Heart right ventricle (tissue), 16 donors: ENCODE measurements around the gene MEDAG. TPM values are rescaled to one million over a fixed set of nuclear protein-coding genes. Genes with fewer than 3 reads are reported as not detected.

Source experiments
- ATAC-seq, 8 donors: fragments of 200-7000 bp; cut with Tn5 transposase; one replicate each; pipeline ENCODE4 v1.9.1; 2020; ENCODE audit warnings: mild to moderate bottlenecking in 8 of 8, moderate library complexity in 8 of 8, moderate number of reproducible peaks in 1 of 8
- DNase-seq, 2 donors: peaks; one replicate each; pipeline ENCODE4 v3.0.0-alpha.2; 2020
- H3K27ac ChIP-seq, 10 donors: fragments of 200-600 bp; sonication (generic) in 2 of 10; one replicate each; pipeline versions ENCODE4 v1.5.0 to v1.8.0; 2020 to 2022; ENCODE audit warnings: mild to moderate bottlenecking in 3 of 10
- H3K27me3 ChIP-seq, 7 donors: fragments of 200-600 bp; one replicate each; pipeline ENCODE4 v1.8.0; 2021 to 2022; ENCODE audit warnings: mild to moderate bottlenecking in 2 of 7
- H3K36me3 ChIP-seq, 9 donors: fragments of 200-600 bp; sonication (generic) in 1 of 9; one replicate each; pipeline versions ENCODE4 v1.5.0 to v1.8.0; 2020 to 2022; ENCODE audit warnings: mild to moderate bottlenecking in 2 of 9
- H3K4me1 ChIP-seq, 9 donors: fragments of 200-600 bp; sonication (generic) in 1 of 9; one replicate each; pipeline versions ENCODE4 v1.5.0 to v1.8.0; 2020 to 2022; ENCODE audit warnings: mild to moderate bottlenecking in 4 of 9
- H3K4me3 ChIP-seq, 10 donors: fragments of 200-600 bp; sonication (generic) in 2 of 10; one replicate each; pipeline versions ENCODE4 v1.5.0 to v1.8.0; 2020 to 2022; ENCODE audit warnings: mild to moderate bottlenecking in 7 of 10, moderate library complexity in 2 of 10
- H3K9me3 ChIP-seq, 11 donors: fragments of 200-600 bp in 10 of 11; sonication (generic) in 2 of 11; one replicate each; pipeline versions ENCODE4 v1.5.0 to v1.8.0; 2013 to 2022; ENCODE audit warnings: mild to moderate bottlenecking in 2 of 11, control low read depth in 1 of 11, moderate library complexity in 1 of 11
- CTCF ChIP-seq, 9 donors: fragments of 200-600 bp; sonication (generic) in 2 of 9; IDR thresholded peaks; one replicate each; pipeline versions ENCODE4 v1.5.0 to v1.8.0; 2021 to 2022; ENCODE audit warnings: antibody characterized with exemption in 9 of 9, mild to moderate bottlenecking in 5 of 9, moderate library complexity in 1 of 9
- WGBS, 2 donors: extraction: QIAGEN DNeasy Blood & Tissue Kit; methylation state at CpG; one replicate each; pipeline ENCODE4 v1.1.7; 2013; ENCODE audit warnings: inconsistent platforms in 1 of 2; 5-methylcytosine and 5-hydroxymethylcytosine counted together
- intact Hi-C, 10 donors: fragments of 100-400 bp; cut with DNase I; formaldehyde crosslinking; loops; one replicate each; pipeline versions ENCODE4 v1.11.1 to v1.14.2; 2022
- polyA plus RNA-seq, 2 donors: library from polyadenylated mRNA; stranded (reverse); fragments of 200-250 nt; gene quantifications; one replicate each; pipeline ENCODE4 v1.2.3, GENCODE V29; 2013
- total RNA-seq, 10 donors: library from RNA; stranded (reverse); fragmentation: NEBNext Ultra II Directional in 3 of 10; extraction: Animal tissue kit (Norgen Biotek cat#: 25700) in 3 of 10; gene quantifications; one replicate each; pipeline versions ENCODE4 v1.2.1 to v1.2.4, GENCODE V29; 2021 to 2023
- donor health status: Arrhythmogenic right ventricular cardiomyopathy.
- donor health status: ischemic (EF 13 %, LVEDD 7.1; RV severe dilation, severe dysfunction).
- donor health status: healthy with polysubstance abuse.
- donor health status: DM: no; HTN: yes; CAD: no.
- donor health status: DM: no; HTN: no; CAD: no.
- donor health status: ischemic (EF 25% LVEDD 6.9; RV normal size, moderate dysfunction).
- donor health status: ischemic (EF 25% LVEDD 5.7; RV mildly dilated, moderate dysfunction).
- donor health status: healthy.
- donor health status: DM: yes; HTN: yes; CAD: no.
- donor health status: Ischemic cardiomyopathy.
- donor health status: ischemic (EF 35%, LVEDD 5.7; RV mildly dilated, moderate dysfunction).
- donor health status: nonischemic (EF 11% LVEDD 7.7; RV severe dilation, severe dysfunction).
- donor health status: DM: yes; HTN: yes; CAD: no.
- donor health status: PGD.
- donor health status: ischemic (EF 29% LVEDD 5.4; RV normal size, mild dysfunction).
- donor health status: nonischemic (EF 23%, LVEDD 6.1; RV moderate dilation, normal function).

MEDAG gene
- total and polyA plus RNA-seq, 12 donors, result 3.2 to 22.1 (median 5.5) TPM

GRCh38 chr13:30870049-30870884 lies 35.8 kb upstream of the MEDAG start:
- 51 to 63% methylated on average over 9 of the region's 9 CpGs for whole genome bisulfite sequencing, 2 donors
- no peak overlapping the region for H3K4me3 ChIP-seq

GRCh38 chr13:30870916-30871587 lies 35.0 kb upstream of the MEDAG start:
- H3K9me3 ChIP-seq, result no peaks in the 10 kb centered on the region
- H3K27ac ChIP-seq, result peak overlapping the region in 4 of 10 donors; percentile 22 to 62 (median 47)
- 94% methylated on average over 24 of the region's 24 CpGs for WGBS, 2 donors
- ATAC-seq, result no peak
- TF ChIP-seq CTCF (IDR thresholded peaks at IDR 0.05), result no peak
- DNase-seq, result no peak
- peaks cover 0 to 3% (median 0%) of the 10 kb centered on the region in 7 donors for H3K27me3 ChIP-seq
- peaks cover 0 to 29% (median 12%) of the 10 kb centered on the region in 9 donors for H3K4me1 ChIP-seq
- no peaks in the 10 kb centered on the region for H3K36me3 ChIP-seq
- no peak overlapping the region for H3K4me3 ChIP-seq
- intact Hi-C loops, result loop anchor here in 1 of 10 donors (10.0 kb wide), 1 partner anchor 174 kb away; no protein-coding TSS in a partner anchor

More at GRCh38 chr13:30870049-30870884, 35.8 kb upstream of the MEDAG start:
- Histone ChIP-seq H3K9me3 (no peaks in the 10 kb centered on the region), H3K27ac (peak overlapping the region; percentile 34 to 75 (median 60)), H3K36me3 (no peaks in the 10 kb centered on the region), H3K27me3 (peaks cover 0 to 7% (median 0%) of the 10 kb centered on the region in 7 donors), H3K4me1 (peaks cover 4 to 33% (median 12%) of the 10 kb centered on the region in 9 donors)
- DNase-seq (peak; percentile 65 to 77), ATAC-seq (peak; percentile 59 to 94 (median 84))
- no peak for TF ChIP-seq CTCF (IDR thresholded peaks at IDR 0.05)
- intact Hi-C loops, result loop anchor here in 1 of 10 donors (10.0 kb wide), 1 partner anchor 175 kb away; no protein-coding TSS in a partner anchor

GRCh38 chr13:30871588-30872275 lies 34.3 kb upstream of the MEDAG start:
- 93 to 94% methylated on average over 17 of the region's 17 CpGs for WGBS, 2 donors

More at GRCh38 chr13:30871588-30872275, 34.3 kb upstream of the MEDAG start:
- peaks cover 0 to 29% (median 12%) of the 10 kb centered on the region in 9 donors for H3K4me1 ChIP-seq
- DNase-seq, result no peak
- H3K27ac ChIP-seq, result no peak overlapping the region
- no peak for ATAC-seq
- H3K4me3 ChIP-seq, result no peak overlapping the region
- no peaks in the 10 kb centered on the region for H3K36me3 ChIP-seq
- no peaks in the 10 kb centered on the region for H3K9me3 ChIP-seq
- no peaks in the 10 kb centered on the region for H3K27me3 ChIP-seq
- TF ChIP-seq CTCF (IDR thresholded peaks at IDR 0.05), result no peak
- intact Hi-C loops, result loop anchor here in 1 of 10 donors (10.0 kb wide), 1 partner anchor 173 kb away; no protein-coding TSS in a partner anchor
